NCI-H69 (cell line): ENCODE results near the gene STIP1.
"Not testable (repeated sequence)": the region's sequence is repeated elsewhere in the genome, so short reads cannot be mapped to it uniquely, and the experiment has no call there.

Experiments
- DNase-seq: peaks from one replicate; lab custom pipeline; 2025; lab: John Stamatoyannopoulos, UW

STIP1 gene

DNA sequence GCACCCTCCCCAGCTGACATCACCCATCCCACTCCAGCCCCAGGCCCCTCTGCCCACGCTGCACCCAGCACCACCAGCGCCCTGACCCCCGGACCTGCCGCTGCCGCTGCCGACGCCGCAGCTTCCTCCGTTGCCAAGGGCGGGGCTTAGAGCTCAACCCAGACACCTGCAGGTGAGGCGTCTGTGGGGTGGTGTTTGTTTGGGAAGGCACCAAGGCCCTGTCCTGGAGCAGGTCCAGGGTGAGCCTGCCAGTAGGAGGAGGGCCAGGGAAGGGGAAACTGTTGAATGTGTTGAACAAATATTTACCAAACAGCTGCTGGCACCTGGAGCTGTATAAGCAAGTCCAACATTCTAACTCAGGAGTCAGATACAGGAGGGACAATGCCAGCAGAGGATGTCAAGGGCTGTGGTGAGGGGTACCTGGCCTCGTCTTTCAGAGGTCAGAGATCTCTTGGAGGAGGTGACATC, 51.5 kb downstream of the STIP1 start:
- peak; percentile 97 for DNase-seq

GRCh38 chr11:64238076-64238475, 52.1 kb downstream of the STIP1 start:
- peak; percentile 87 for DNase-seq

- DNase-seq: no peak
Measured at GRCh38 chr11:64238999-64239398, 53.0 kb downstream of the STIP1 start.

- no peak for DNase-seq
Measured at GRCh38 chr11:64239662-64240434, 53.9 kb downstream of the STIP1 start.

GRCh38 chr11:64240435-64241240, 54.7 kb downstream of the STIP1 start, which contains the start of gene FKBP2:
TSS of gene FKBP2 (plus strand) at chr11:64241095. CDS start at chr11:64242388, 1,293 bp downstream.
- DNase-seq: peak; percentile 99

DNA sequence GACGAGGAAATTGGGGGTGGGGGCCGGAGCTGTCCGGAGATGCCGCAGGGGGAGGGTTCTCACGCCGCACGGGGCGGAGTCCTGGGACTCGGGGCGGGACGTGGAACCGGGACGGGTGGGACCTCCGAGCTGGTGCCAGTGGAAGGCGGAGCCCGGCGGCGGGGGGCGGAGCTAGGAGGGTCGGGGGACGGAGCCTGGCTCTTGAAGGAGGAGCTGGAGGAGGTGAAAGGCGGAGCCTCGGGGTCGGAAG, 55.2 kb downstream of the STIP1 start:
- DNase-seq: peak; percentile 99

DNA sequence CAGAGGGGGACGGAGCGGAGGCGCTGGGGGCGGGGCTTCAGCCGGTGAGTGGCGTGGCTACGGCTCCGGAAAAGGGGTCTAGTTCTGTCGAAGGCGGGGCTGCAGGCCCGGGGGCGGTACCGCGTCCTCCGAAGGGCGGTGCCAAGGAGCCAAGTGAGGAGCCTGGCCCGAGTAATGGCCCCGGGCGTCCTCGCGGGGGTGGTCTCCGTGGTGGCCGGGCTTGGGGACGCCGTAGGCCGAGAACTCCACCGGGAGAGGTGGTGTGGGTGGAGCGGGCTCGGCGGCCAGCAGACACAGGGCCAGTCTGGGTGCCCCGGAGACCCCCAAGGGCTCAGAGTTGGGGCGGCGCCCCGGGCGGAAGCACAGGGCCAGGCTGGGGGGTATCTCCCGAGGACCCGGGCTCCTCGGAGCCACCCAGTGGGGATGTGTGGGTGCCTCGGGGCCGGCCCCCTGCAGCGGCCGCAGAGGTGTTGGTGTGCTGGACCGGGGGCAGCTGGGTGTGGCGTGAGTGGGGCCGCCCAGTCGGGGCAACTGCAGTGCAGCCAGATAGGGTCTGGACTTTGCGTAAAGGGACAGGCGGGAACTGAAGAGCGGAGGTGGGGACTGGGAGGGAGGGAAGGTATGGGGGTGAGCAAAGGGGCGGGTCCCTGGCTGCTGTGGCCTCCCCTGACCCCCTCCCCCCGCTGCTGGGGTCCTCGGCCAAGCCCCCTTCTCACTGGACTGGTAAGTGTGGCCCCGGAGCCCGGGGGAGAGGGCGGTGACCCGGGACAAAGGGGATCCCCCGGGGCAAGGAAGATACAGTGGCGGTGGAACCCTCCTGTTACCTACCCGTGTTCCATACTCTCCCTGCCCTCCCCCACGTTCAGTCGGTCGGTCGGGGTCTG, 55.8 kb downstream of the STIP1 start:
- peak; percentile 71 for DNase-seq

DNA sequence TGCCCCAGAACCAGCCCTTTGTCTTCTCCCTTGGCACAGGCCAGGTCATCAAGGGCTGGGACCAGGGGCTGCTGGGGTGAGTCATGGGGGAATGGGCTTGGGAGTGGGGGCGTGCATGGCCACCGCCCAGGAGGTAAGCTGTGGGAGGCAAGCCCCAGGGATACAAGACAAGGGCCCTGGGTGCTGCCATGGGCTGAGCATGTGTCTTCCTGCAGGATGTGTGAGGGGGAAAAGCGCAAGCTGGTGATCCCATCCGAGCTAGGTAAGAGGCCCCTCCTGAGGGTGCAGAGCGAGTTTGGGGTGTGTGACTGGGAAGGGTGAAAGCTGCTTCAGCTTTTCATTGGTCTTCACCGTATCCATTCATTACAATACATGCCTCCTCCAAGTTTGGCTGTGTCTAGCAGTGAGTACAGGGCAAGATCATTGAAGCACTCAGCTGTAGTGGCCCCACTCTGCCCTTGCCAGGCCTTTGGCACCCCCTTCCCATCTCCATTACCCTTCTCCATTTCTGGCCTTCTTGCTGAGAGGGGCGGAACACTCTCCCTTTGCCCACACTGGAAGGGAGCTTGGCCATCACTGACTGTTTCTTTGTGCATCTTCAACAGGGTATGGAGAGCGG, 57.4 kb downstream of the STIP1 start:
- no peak for DNase-seq

- no peak for DNase-seq
Measured at GRCh38 chr11:64244107-64244506, 58.1 kb downstream of the STIP1 start.

DNA sequence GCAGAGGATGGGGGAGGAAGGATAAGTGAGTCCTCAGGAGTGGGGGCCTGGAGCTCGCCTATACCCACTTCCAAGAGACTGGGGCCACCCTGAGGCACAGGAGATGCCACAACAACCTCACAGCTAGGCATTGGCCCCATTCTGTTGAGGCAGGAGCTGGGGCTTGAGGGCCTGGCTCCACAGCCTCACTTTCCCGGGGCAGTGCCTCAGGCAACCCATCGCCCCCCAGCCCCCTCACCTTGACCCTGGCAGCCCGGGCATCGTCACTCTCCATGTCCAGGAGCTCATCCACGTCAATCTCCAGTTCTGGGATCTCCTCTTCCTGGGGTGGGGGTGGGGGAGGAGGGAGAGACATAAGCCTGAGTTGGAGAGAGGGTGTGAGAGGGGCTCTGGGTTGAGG, 59.0 kb downstream of the STIP1 start:
- DNase-seq: no peak

DNA sequence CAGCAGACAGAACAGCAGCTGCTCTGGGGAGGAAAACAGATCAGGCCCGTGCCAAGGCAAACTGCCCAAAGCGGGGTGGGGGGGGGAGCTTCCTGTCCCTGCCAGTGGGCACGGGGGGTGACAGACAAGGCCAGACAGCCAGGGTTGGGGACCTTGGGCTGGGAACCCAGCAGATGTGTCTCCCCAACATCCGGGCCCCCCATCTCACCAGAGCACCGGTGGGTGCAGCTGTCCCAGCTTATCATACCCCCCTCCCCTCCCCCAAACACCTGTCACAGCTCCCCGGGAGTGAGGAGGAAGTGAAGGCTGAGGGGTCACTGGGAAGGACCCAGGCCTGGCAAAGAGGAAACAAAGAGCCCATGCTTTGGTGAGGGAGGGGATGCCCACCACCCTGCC, 59.4 kb downstream of the STIP1 start:
- peak; percentile 77 for DNase-seq

DNA sequence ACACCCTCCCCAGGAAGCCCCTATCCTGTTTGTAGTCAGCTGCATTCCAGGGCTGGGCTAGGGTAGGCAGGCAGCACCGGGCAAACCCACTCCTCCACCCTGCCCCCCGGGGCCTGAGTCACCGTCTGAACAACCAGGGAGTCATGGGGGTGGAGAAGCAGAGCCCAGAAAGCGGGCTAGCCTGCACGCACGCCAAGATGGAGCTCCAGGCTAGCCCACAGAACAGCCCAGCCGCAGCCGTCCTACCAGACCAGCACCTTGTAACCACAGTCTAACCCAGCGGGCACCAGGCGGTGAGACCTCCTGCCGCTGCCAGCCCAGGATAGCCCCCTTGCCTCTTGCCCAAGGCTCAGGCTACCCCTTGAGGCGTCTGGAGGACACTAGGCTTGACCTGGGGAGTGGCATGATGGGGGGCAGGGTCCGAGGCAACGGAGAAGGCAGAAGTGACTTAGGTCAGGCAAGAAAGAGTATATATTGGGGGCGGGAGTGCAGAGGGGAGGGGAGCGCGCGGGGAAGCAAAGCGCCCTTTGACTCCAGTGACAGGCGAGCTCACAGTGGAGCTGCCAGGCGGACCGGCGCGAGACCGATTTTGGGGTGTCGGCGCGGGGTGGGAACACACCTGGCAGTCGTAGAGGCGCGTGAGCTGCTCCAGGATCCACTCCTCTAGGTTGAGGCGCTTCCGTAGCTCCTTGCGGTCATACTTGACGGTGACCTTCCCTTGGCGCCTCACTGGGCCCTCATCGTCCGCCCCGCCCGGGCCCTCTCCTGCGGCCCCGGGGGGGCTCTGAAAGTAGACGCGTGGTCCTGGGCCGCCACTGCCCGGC, 60.0 kb downstream of the STIP1 start:
- peak; percentile 86 for DNase-seq

- not testable (repeated sequence) for DNase-seq
Measured at GRCh38 chr11:64246621-64246870, 60.6 kb downstream of the STIP1 start.

DNA sequence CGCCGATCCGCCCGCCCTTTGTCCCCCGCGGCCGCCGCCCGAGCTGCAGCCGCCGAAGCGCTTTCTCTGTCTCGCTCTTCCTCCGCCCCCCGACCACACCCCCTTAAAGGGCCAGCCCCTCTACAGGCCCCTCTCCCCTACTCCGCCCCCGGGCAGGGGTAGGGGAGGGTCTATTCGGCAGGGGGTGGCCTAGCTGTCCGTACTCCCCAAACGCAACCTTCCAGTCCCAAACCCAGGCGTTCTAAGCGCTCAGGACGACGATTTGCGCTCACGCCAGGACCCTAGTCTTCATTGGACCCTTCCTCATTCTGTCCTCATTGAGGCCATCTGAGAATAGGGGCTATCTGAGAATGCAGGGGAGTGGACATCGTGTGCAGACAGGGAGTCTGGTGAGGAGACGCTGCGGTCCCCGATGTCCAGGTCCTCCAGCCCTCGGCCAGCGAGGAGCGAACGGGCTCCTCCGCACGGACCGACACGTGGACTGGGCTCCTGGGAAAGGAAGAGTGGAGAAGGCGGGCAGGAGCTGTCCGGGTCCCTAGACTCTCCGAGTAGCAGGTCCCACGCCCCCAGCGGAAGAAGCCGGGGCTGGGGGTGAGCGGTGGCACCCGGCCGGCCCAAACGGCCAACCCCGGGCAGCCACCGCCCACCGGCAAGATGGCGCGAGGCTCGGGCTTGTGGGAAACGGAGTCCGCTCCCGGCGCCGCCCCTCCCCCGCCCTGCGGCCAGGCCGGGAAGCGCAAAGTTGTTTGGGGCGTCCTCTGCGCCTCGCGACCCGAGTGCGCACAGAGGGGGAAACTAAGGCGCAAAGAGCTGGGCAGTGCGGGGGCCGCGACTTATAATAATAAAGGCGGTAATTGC, 61.1 kb downstream of the STIP1 start, which contains the start of gene PPP1R14B:
Gene PPP1R14B, minus strand, starts transcription at position 73 of the 858 bp plus-strand sequence. CDS start 270 bp downstream, outside the sequence.
- peak; percentile 96 for DNase-seq

GRCh38 chr11:64247729-64248531, 62.0 kb downstream of the STIP1 start:
- no peak for DNase-seq

DNA sequence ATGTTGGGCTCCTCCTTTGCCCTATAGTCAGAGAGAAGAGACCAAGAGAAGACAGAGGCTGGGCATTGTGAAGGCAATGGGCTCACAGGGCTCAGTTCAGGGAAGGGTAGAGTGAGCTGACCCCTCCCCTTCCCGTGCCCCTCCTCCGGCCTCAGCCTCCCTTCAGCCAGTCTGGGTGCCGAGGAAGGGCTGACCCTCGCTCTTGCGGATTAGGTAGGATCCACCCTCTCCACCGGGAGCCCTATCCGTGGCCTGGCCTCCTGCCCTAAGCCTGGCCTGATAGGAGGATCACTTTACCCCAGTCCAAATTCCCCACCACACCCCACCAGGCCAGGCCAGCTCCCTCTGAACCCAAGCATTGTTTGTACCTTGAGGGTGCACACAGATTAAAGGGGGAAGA, 62.6 kb downstream of the STIP1 start:
- DNase-seq: no peak

- no peak for DNase-seq
Measured at GRCh38 chr11:64249038-64249437, 63.1 kb downstream of the STIP1 start.

DNA sequence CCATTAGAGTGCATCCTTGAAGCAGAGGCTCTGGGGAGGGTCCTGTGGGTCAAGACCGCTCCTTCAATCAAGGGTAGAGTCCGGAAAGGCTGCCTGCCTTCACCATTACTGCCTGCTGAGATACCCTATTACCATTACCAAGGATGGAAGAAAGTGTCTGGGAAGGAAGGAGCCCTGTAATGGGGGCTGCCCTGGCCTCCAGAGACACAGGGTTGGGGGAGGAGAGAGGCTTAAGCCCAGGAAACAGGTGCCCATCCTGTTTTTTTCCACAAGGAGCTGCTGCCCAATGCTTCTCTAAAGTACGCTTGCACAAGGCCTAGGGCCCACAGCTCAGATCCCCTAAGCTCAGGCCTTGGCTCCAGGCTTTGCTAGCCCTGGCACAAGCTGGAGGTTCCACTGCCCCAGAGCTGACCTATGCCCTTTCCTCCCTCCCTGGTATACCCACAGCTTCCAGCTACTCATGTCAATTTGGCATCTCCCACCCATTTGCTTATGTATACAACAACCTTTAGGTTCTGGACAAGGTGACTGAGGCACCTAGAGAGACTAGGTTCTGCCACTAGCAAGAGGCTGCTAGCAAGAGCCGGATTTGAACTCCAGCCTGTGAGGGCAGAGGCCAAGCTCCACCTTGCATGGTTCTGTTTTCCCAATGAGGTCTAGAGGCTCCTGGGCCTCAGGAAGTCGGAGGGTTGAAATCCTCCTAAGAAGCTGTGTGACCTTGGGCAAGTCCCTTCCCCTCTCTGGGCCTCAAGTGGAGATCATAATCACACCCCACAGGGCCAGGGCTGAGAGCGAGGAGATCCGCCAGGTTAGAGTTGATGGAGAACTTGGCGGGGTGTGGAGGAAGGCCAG, 63.8 kb downstream of the STIP1 start:
- DNase-seq: no peak
